ENCODE measurements around the gene PDXDC1.
"Not testable (repeated sequence)": the region's sequence is repeated elsewhere in the genome, so short reads cannot be mapped to it uniquely, and the experiment has no call there.

PDXDC1 gene

DNA sequence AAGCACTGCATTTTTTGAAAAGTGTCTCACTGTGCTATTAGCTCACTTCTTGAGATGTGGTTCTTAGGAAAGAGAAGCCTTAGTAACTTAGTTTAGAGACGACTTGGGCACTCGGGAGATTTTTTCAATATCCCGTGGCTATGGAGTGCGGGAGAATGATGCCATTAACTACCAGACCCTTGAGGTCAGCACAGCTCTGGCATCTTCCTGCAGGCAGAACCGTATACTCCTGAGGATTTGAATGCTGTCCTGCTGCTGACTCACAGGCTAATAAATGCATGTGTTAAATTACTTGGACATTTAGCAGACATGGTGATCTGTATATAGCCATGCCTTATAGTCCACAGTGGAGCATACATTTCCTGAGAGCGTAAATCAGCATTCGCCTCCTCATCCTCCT is 46.6 kb downstream of the PDXDC1 start:
- not testable (repeated sequence) for DNase-seq

DNA sequence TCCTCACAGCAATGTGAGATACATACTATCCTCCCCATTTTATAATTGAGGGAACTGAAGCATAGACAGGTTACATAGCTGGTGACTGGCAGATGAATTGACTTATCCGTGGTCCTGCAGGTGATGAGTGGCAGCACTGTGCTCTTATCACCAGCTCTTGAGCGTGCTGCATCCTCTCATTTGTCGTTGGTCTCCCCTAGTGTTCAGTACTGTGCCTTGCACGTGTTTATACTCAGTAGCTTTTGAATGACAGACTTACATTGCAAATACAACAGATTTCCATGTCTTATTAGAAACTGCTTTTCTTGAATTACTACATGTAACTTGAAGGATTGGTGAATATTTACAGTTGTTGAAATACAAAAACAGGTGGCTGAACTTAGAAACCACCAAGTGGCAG is 47.4 kb downstream of the PDXDC1 start:
- peak; percentile 79 for DNase-seq

DNA sequence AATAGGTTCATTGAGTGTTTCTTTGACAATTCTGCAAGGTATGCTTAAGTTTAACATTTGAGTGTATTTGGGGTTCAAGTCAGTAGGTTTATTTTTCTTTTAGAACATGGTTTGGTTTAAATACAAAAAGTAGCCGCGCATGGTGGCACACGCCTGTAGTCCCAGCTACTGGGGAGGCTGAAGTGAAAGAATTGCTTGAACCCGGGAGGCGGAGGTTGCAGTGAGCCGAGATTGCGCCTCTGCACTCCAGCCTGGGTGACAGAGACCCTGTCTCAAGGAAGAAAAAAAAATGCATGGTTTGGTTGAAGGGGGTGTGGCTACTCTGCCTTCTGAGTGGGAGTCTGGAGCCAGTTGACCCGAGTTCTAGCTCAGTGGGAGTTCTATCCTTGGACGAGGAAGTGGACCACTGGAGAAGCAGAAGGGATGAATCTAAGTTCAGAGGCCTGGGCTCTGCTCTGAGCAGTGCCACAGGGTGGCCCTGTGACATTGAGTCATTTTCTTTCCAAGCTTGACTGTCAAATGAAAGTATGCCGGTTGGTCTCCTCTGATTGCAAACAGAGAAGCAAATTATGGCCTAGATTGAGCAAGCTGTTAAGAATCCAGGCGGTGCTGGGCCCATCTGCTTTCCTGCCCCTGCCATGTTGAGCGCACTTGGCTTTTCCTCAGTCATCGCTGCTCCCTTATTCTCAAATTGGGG is 48.7 kb downstream of the PDXDC1 start:
- DNase-seq = not testable (repeated sequence)

DNA sequence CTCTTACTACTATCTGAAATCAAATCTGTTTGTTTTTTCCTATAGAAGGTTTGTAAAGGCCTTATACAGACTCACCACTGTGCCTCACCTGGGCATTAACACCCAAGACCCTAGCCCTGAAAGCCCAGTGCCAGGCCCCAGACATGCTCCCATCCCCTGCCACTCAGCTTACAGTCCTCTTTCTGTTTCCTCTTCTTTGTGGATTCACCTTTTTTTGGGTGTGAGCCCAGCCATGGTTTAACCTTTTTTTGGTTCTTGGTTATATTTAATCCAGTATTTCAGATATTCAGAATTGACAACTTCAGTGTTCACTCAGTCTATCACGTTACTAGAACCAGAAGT is 50.0 kb downstream of the PDXDC1 start:
- DNase-seq = not testable (repeated sequence)

DNA sequence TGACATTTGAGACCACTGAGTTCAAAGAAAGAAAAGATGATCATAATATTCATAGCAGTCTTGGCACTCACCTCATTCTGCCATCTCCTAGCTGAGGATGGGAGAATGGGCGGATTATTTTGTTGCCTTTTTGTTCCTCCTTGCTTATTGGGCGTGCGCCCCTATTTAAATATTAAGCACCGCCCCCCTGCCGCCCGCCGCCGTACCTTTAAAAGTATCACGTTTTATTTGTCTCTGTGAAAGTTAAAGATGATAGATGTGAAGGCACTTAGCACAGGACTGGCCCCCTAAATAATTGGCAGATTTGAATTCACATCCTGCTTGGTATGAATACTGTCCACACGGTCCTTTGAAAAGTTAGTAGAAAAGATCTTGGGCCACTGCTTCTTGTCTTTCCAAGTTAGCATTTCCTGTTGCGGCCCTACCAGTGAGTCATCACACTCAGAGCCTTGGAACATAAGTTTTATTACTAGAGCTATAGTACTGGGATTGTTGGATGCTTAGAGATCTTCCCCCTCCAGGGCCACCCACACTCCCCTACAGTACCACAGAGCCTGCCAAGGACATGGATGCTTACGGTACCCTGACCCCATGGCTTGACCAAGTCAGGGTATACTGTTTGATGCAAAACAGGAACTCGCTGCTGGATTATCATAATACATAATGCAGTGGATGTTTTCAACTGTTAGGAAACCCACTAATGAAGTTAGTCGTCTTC is 50.6 kb downstream of the PDXDC1 start:
- DNase-seq = not testable (repeated sequence)

DNA sequence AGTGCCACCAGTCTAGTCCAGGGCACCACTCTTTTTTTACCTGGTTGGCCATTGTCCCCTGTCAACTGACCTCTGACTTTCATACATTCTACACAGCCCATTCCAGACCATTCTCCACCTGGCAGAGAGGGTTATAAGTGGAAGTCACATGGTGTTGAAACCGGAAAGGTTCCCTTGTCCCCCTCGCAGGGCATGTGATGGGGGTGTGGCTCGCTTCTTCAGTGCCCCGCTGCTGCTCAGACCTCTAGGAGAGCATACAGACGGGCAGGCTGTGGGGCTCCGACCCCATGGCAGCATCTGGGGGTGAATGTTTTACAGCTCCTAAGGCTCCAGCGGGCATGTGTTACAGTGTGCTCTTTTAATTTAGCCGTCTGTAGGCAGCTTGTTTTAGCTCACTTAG is 52.2 kb downstream of the PDXDC1 start:
- DNase-seq = not testable (repeated sequence)

DNA sequence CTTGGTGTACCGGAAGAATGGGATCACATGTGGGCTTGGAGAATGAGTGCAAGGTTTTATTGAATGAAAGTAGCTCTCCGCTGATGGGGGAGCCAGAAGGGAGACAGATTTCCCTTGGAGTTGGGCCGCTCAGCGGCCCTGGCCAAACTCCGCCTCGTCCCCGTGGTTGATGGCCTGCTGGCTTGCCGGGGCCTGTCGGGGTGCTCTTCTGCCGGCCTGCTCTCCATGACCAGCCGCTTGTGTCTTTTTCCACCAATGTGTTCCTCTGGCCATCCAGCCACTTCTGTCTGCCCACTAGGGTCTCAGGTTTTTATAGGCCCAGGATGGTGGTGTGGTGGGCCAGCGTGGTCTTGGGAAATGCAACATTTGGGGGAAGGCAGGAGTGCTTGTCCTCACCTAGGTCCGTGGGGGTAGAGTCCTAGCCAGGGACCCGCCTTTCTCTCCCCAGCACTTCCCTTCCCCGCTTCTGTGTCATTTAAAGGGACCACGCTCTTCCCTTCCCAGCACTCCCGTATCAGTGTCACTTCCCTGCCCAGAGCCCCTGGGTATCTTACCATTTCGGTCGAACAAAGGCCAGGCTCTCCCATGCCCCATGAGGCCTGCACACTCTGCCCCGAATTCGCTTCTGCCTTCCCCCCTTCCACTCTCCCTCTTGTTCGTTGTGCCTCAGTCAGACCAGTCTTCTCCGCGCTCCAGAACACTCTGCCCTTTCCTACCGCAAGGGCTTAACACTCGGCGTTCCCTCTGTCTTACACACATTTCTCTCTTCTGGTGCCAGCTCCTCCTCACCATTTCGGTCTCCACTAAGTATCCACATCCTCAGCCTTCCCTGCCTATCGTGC is 52.9 kb downstream of the PDXDC1 start:
- not testable (repeated sequence) for DNase-seq

DNA sequence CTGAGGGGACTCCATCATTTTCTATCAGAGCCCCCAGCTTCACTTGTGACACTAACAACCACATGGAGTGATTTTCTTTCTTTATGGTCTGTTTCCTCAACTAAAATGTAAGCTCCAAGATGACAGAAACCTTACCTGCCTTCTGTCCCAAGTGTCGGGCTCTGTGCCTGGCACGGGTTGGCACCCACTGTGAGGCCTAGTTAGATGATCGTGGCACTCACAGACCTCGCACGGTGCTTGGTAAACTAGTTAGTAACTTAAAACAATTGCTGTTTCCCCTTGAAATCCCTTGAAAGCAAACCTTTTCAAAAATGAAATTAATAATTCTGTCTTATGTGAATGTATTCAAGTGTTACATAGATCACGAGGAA is 53.5 kb downstream of the PDXDC1 start:
- DNase-seq = not testable (repeated sequence)

DNA sequence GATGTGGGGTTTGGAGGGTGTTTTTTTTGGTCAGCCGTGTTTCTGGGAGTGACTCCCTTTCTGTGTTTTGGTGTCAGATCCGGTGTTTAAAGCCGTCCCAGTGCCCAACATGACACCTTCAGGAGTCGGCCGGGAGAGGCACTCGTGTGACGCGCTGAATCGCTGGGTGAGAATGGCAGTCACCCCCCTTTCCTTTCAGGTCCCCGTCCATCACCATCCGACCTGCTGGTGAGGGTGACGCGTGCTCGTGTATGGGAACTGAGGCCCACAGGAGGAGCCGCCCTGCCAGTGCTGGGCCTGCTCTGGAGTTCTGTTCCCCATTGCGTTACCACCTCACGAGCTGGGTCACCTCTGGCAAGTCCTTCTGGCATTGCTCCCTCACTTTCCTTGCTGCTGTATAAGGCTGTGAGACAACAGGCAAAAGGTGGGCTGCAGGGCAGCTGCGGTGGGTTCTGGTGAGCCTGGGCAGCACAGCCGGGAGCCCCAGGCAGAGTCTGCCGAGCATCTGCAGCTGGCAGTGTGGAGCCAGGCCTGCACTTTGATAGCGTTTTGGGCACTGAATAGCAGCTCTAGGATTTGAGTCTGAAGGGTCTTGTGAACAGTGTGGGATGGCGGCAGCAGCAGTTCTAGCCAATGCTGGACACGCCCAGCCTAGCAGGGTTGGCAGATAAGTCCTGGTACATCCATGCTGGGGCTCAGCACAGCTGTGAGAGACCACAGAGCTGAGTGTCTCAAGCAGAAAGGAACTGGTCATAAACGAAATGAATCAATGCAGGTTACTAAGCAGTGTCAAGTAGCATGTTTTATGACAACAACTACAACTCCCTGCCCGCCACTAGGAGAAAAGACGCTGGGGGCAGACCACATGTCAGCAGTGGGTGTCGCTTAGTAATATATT is 54.2 kb downstream of the PDXDC1 start:
- DNase-seq = not testable (repeated sequence)

DNA sequence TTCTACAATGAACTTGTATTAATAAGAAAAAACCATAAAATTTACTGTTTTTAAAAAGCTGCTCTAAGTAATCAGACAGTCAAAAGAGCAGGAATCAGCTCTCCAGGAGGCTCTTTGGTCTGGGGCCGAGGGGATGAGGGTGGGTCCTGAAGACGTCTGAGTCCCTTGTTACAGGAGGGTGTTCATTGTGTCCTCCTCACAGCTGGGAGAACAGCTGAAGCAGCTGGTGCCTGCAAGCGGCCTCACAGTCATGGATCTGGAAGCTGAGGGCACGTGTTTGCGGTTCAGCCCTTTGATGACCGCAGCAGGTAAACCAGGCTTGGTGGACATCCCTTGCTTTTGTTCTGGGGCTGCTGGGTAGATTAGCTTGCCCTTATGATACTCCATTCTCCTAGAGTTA is 54.9 kb downstream of the PDXDC1 start:
- DNase-seq = not testable (repeated sequence)

DNA sequence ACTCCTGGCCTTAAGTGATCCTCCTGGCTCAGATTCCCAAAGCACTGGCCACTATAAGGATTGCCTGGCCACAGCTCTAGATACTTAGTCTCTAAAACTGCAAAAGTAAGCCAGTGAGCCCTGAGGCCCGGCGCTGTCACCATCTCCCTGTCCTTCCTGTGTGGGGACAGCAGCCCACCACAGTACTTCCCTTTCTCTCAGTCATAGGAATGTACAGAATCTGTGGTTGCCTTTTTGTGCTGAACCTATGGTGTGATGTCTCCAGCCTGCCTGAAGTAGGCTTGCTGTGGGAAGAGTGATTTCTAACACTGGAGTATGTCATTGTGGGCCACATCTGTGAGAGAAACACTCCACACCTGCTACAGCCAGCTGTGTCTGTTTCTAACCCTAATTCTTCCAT is 56.4 kb downstream of the PDXDC1 start:
- DNase-seq = no peak

DNA sequence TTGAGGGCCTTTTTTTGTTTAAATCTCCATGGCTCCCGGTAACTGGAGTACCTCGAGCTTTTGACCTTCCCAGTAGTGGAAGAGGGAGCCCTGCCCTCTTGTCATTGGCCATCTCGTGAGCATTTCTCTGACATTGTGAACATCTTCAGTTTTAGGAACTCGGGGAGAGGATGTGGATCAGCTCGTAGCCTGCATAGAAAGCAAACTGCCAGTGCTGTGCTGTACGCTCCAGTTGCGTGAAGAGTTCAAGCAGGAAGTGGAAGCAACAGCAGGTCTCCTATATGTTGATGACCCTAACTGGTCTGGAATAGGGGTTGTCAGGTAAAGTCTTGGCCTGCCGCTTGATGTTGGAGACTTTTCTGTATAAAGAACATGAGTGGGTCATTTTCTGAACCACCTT is 56.8 kb downstream of the PDXDC1 start:
- no peak for DNase-seq

DNA sequence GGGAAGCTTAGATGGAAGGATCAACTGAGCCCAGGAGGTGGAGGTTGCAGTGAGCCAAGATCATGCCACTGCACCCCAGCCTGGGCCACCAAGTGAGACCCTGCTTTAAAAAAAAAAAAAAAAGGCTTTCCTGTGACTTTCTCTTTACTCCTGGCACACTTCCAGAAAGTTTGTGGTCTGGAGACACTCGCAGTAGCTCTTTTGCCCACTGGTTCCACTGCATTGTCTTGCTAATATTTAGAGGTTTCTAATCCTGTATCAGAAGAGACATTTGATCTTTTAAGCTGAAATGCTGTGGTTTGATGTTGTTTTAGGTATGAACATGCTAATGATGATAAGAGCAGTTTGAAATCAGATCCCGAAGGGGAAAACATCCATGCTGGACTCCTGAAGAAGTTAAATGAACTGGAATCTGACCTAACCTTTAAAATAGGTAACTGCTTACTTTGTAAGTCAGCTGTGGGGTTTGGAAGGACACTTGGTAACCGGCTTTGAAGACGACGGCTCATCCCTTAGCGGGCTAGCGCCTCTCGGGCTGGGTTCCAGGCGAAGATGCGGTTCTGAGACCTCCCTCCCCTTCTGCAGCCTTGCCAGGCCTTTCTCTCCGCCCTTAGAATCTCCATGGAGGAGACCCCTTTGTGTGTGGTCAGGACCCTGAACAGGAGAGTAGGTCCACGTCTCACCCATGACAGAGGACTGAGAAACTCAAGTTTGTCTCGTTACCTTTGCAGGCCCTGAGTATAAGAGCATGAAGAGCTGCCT is 57.9 kb downstream of the PDXDC1 start:
- DNase-seq = no peak

DNA sequence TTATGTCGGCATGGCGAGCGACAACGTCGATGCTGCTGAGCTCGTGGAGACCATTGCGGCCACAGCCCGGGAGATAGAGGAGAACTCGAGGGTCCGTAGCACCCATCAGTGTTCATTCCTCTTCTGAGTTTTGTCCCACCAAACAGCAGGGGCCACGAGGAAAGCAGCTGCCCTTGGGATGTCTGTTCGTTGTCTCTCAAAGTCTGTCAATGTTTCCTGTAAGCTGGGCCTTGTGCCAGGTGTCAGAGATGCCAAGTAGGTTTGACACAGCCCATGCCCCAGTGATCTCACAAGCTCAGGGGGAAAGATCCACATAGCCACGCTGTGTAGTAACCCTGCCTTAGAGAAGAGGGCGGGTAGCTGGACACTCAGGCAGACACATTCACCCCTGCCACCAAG is 58.5 kb downstream of the PDXDC1 start:
- no peak for DNase-seq

DNA sequence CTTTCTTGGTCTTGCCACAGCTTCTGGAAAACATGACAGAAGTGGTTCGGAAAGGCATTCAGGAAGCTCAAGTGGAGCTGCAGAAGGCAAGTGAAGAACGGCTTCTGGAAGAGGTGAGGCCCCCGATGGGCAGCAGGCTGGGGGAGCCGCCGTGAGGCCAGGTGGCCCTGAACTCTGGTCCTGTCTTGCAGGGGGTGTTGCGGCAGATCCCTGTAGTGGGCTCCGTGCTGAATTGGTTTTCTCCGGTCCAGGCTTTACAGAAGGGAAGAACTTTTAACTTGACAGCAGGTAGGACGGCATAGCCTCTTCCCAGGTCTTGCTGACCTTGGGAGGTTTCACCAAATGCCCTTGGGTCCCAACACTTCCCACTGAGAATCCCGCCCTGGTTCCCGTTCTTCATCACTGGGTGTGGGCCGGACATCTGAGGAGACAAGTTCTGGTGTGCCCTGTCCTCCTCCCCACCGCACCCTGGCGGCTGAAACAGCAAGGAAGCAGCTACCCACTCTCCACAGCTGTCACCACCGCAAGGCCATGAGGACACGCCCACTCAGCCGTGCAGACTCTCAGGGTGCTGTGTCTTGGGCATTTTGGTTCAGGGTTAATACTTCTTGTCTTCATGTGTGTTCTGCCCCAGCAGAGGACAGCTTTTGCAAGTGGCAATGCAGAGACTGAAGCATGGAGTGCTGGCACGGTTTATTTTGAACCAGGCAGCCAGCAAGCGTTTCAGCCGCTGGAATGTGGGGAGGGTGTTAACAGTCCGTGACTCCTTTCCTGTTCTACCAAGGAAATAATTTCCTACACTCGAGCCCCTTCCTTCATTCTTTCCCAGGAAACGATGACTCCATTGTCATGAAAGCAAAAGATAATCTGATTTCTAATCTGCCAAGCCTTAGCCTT is 59.7 kb downstream of the PDXDC1 start:
- DNase-seq = no peak

DNA sequence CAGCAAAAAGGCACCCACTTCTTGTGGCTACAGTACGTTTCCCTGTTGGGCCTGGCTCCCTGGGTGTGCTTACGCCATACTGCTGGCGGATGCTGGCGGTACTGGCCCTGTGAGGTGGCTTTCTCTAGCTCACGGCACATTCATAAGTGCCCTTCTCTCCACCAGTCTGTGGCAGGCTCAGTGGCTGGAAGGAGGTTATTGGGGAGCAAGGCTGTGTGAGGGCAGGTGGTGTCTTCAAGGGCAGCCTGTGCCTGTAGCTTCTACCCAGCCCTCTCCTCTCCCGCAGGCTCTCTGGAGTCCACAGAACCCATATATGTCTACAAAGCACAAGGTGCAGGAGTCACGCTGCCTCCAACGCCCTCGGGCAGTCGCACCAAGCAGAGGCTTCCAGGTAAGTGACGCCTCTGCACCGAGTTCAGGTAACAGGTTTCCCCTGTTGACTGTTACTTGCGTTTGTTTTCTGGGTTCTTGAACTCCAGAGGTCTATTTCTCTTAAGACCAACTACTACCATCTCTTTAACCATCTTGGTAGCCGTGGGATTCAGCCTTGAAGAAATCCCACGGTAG is 60.4 kb downstream of the PDXDC1 start:
- no peak for DNase-seq

DNA sequence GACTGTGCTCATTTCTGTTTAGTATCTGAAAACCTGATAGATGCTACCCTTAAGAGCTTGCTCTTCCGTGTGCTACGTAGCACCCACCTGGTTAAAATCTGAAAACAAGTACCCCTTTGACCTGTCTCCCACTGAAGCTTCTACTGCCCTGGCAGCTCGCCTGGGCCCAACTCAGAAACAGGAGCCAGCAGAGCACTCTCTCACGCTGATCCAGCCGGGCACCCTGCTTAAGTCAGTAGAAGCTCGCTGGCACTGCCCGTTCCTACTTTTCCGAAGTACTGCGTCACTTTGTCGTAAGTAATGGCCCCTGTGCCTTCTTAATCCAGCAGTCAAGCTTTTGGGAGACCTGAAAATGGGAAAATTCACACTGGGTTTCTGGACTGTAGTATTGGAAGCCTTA is 62.2 kb downstream of the PDXDC1 start:
- no peak for DNase-seq

DNA sequence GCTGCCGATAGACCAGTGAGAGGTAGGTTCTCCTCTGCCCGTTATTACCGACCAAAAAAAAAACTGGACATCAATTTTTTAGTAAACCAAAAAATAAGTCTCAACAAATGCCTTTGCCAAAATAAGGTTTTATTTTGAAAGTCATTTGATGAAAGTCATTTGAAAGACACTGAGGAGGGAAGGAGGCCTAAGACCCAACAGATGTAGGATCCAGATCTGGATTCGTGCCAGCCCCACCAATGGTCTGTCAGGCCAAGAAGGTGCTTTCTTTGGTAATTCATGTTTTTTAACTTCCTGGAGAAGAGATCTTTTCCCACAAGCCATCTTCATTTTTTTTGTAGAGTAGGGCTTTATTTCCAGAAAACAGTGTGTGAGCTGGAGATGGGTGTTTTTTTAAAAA is 62.9 kb downstream of the PDXDC1 start:
- DNase-seq = no peak

DNA sequence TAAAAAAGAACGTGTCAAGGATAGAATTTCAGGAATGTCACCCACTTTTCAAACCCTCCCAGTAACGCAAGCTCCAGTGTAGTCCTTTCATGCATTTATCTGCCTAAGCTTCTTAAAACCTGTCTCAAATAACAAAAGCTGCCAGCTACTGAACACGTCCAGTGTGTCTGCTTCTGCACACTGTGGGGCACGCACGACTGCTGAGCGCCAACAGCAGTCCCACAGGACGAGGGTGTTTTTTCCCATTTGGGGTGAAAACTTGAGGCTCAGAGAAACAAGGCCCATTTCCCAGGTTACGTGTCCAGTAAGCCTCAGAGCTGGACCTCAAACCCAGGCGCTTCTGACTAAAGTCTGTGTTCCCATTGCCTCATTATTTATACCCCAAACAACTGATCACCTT is 63.9 kb downstream of the PDXDC1 start:
- no peak for DNase-seq

DNA sequence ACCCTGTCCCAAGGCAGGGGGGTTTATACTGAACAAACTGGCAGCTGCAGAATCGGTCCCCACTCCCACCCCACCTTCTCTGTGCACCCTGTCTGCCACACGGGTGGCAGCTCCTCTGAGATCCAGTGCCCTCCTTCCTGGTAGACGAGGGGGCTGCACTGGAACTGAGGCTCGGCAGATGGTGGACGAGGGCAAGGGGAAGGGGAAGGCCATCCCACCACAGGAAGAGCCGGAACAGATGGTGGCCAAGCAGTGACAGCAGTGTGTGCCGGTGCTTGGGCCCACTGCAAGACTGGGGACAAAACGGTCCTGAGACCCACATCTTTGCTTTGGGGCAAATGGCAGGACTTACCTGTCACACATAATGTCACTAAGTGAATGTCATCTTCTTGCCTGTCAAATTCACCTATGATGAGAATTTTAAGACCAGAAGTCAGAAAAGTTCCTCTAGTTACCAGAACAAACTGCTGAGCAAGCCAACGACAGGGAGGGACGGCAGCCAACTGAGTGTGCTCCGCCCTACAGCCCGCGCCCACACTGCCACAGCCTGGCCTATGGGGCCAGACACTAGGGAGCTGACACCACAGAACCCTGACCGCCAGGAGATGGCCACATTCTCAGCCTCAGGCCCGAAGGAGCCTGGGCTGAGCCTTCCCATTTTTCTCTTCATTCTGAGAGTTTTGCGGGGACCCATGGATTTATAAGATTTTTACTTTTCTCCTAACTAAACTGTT is 66.6 kb downstream of the PDXDC1 start:
- no peak for DNase-seq

All from CD4-positive, alpha-beta T cell treated with Interleukin-12 subunit alpha and Interleukin-12 subunit beta, for 1 hour (primary cell).